ENCODE data around the gene KRTAP10-1.

DNA sequence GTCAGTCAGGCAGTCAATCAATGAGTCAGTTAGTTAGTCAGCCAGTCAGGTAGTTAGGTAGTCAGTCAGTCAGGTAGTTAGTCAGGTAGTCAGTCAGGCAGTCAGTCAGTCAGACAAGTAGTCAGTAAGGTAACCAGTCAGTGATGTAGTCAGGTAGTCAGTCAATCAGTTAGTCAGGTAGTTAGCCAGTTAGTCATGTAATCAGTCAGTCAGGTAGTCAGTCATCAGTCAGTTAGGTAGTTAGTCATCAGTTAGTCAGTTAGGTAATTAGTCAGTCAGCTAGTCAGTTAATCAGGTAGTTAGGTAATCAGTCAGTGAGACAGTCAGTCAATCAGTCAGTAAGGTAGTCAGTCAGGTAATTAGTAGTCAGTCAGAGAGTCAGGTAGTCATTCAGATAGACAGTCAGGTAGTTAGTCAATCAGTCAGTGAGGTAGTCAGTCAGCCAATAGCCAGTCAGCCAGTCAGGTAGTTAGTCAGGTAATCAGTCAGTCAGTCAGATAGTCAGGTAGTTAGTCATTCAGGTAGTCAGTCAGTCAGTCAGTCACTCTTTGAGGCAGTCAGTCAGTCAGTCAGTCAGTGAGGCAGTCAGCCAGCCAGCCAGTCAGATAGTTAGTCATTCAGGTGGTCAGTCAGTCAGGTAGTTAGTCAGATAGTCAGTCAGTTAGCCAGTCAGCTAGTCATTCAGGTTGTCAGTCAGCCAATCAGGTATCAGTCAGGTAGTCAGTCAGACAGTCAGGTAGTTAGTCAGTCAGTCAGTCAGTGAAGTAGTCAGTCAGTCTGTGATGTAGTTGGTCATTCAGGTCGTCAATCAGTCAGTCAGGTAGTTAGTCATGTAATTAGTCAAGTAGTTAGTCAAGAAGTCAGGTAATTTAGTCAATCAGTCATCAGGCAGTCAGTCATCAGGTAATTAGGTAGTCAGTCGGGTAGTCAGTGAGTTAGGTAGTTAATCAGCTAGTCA is 15.3 kb downstream of the KRTAP10-1 start:
- TF ChIP-seq, protein P1, sequence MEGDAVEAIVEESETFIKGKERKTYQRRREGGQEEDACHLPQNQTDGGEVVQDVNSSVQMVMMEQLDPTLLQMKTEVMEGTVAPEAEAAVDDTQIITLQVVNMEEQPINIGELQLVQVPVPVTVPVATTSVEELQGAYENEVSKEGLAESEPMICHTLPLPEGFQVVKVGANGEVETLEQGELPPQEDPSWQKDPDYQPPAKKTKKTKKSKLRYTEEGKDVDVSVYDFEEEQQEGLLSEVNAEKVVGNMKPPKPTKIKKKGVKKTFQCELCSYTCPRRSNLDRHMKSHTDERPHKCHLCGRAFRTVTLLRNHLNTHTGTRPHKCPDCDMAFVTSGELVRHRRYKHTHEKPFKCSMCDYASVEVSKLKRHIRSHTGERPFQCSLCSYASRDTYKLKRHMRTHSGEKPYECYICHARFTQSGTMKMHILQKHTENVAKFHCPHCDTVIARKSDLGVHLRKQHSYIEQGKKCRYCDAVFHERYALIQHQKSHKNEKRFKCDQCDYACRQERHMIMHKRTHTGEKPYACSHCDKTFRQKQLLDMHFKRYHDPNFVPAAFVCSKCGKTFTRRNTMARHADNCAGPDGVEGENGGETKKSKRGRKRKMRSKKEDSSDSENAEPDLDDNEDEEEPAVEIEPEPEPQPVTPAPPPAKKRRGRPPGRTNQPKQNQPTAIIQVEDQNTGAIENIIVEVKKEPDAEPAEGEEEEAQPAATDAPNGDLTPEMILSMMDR (IDR thresholded peaks at IDR 0.05), result no peak
- TF ChIP-seq POLR2AphosphoS5 (IDR thresholded peaks at IDR 0.05) (no peak), POLR2A (IDR thresholded peaks at IDR 0.05) (no peak)
